ENCODE data around the gene SLC26A9. TPM values are rescaled to one million over a fixed set of nuclear protein-coding genes. Genes with fewer than 3 reads are reported as not detected.

SLC26A9 gene
- total RNA-seq, 1 experiment from 2014 or later = 1.0 TPM

- Histone ChIP-seq H3K36me3 (ENCODE audit: low read depth) (no peaks in the 10 kb centered on the region), H3K9me3 (ENCODE audit: insufficient read depth, low read depth) (no peaks in the 10 kb centered on the region), H2AFZ (no peak overlapping the region), H3K4me1 (replicated peaks; ENCODE audit: insufficient read depth) (peaks cover 18% of the 10 kb centered on the region), H4K20me1 (ENCODE audit: insufficient read depth) (no peaks in the 10 kb centered on the region), H3K4me3 (no peak overlapping the region), H3F3A (ENCODE audit: insufficient read depth, low read depth) (peaks cover 15% of the 10 kb centered on the region), H3K4me2 (peak overlapping the region; percentile 50), H3K27me3 (ENCODE audit: insufficient read depth, low read depth) (no peaks in the 10 kb centered on the region), H3K79me2 (ENCODE audit: low read depth) (no peaks in the 10 kb centered on the region), H3K27ac (no peak overlapping the region), H3K9me2 (ENCODE audit: insufficient read depth) (no peaks in the 10 kb centered on the region)
- intact Hi-C loops (cut with micrococcal nuclease; ENCODE audit: unreplicated experiment) = loop anchor here (1.0 to 2.0 kb wide), 2 partner anchors 47 to 122 kb away; no protein-coding TSS in a partner anchor
- CTCF ChIA-PET = interaction anchor here (0.6 to 1.5 kb wide), 3 partner anchors 46 to 1762 kb away, joined by 3 to 12 read pairs (median 3); no protein-coding TSS in a partner anchor
- DNase-seq = peak; percentile 59 to 91
- peak; percentile 79 for TF ChIP-seq CTCF (conservative IDR thresholded peaks at IDR 0.05)
- no peak for TF ChIP-seq EZH2 (IDR thresholded peaks at IDR 0.05; ENCODE audit: low read depth)
- no TSS peak for BruUV-seq (replicated peaks)
- POLR2A ChIA-PET (ENCODE audit: unreplicated experiment) = no interaction called here
Measured at GRCh38 chr1:205983925-205984725, 40.9 kb upstream of the SLC26A9 start.

- Histone ChIP-seq H3K4me3 (no peak overlapping the region), H3K4me2 (no peak overlapping the region), H3K9me3 (ENCODE audit: insufficient read depth, low read depth) (no peaks in the 10 kb centered on the region), H4K20me1 (ENCODE audit: insufficient read depth) (no peaks in the 10 kb centered on the region), H3K36me3 (ENCODE audit: low read depth) (no peaks in the 10 kb centered on the region), H3K27me3 (ENCODE audit: insufficient read depth, low read depth) (no peaks in the 10 kb centered on the region), H3K9me2 (ENCODE audit: insufficient read depth) (no peaks in the 10 kb centered on the region), H3K27ac (no peak overlapping the region), H2AFZ (no peak overlapping the region), H3K4me1 (replicated peaks; ENCODE audit: insufficient read depth) (peaks cover 28% of the 10 kb centered on the region), H3F3A (ENCODE audit: insufficient read depth, low read depth) (peaks cover 15% of the 10 kb centered on the region), H3K79me2 (ENCODE audit: low read depth) (no peaks in the 10 kb centered on the region)
- CTCF ChIA-PET = no interaction called here
- DNase-seq = no peak
- POLR2A ChIA-PET (ENCODE audit: unreplicated experiment) = interaction anchor here (0.6 kb wide), 1 partner anchor 32 kb away, joined by 4 read pairs; no protein-coding TSS in a partner anchor
- BruUV-seq (replicated peaks) = no TSS peak
- no peak for TF ChIP-seq EZH2 (IDR thresholded peaks at IDR 0.05; ENCODE audit: low read depth)
- no peak for TF ChIP-seq CTCF (conservative IDR thresholded peaks at IDR 0.05)
- intact Hi-C loops (cut with micrococcal nuclease; ENCODE audit: unreplicated experiment) = no loop called here
Measured at GRCh38 chr1:205981257-205981656, 38.0 kb upstream of the SLC26A9 start.

GRCh38 chr1:205980237-205980870, 37.1 kb upstream of the SLC26A9 start:
- CTCF ChIA-PET = interaction anchor here (1.2 kb wide), 1 partner anchor 818 kb away, joined by 3 read pairs; no protein-coding TSS in a partner anchor
- Histone ChIP-seq H3K4me2 (no peak overlapping the region), H3F3A (ENCODE audit: insufficient read depth, low read depth) (peaks cover 15% of the 10 kb centered on the region), H3K27ac (no peak overlapping the region), H3K27me3 (ENCODE audit: insufficient read depth, low read depth) (no peaks in the 10 kb centered on the region), H3K4me3 (no peak overlapping the region), H3K79me2 (ENCODE audit: low read depth) (no peaks in the 10 kb centered on the region), H3K36me3 (ENCODE audit: low read depth) (no peaks in the 10 kb centered on the region), H3K9me2 (ENCODE audit: insufficient read depth) (no peaks in the 10 kb centered on the region), H3K4me1 (replicated peaks; ENCODE audit: insufficient read depth) (peaks cover 37% of the 10 kb centered on the region), H2AFZ (no peak overlapping the region), H4K20me1 (ENCODE audit: insufficient read depth) (no peaks in the 10 kb centered on the region), H3K9me3 (ENCODE audit: insufficient read depth, low read depth) (no peaks in the 10 kb centered on the region)
- intact Hi-C loops (cut with micrococcal nuclease; ENCODE audit: unreplicated experiment) = no loop called here
- DNase-seq = no peak
- POLR2A ChIA-PET (ENCODE audit: unreplicated experiment) = no interaction called here
- BruUV-seq (replicated peaks) = no TSS peak
- TF ChIP-seq EZH2 (IDR thresholded peaks at IDR 0.05; ENCODE audit: low read depth) (no peak), CTCF (conservative IDR thresholded peaks at IDR 0.05) (no peak)
